ENCODE data around the gene ZNF664. TPM values are rescaled to one million over a fixed set of nuclear protein-coding genes. Genes with fewer than 3 reads are reported as not detected.

ZNF664 gene
- polyA plus RNA-seq, 1 experiment, result 66.6 TPM

DNA sequence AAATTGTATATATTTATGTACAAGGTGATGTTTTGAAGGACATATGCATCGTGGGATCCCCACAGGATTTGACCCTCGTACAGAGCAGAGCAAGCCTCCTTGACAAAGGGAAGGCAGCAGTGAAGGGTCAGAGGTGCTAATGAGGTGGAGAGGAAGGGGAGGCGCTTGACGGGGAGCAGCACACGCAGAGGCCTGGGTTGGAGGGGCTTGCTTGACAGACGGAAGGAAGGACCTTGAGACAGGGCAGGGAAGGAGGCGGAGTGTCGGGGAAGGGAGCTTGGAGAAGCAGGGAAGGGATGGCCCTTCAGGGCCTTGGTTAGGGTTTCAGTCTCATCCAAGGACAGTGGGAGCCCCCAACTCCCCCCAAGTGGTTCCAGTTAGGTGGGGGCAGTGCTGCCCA, 52.6 kb downstream of the ZNF664 start:
- H3K9me3 ChIP-seq (ENCODE audit: control insufficient read depth, insufficient read depth, low read length), result no peaks in the 10 kb centered on the region; the same call in 1 of the 2 replicates
- TF ChIP-seq, protein P1, sequence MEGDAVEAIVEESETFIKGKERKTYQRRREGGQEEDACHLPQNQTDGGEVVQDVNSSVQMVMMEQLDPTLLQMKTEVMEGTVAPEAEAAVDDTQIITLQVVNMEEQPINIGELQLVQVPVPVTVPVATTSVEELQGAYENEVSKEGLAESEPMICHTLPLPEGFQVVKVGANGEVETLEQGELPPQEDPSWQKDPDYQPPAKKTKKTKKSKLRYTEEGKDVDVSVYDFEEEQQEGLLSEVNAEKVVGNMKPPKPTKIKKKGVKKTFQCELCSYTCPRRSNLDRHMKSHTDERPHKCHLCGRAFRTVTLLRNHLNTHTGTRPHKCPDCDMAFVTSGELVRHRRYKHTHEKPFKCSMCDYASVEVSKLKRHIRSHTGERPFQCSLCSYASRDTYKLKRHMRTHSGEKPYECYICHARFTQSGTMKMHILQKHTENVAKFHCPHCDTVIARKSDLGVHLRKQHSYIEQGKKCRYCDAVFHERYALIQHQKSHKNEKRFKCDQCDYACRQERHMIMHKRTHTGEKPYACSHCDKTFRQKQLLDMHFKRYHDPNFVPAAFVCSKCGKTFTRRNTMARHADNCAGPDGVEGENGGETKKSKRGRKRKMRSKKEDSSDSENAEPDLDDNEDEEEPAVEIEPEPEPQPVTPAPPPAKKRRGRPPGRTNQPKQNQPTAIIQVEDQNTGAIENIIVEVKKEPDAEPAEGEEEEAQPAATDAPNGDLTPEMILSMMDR (IDR thresholded peaks at IDR 0.05; ENCODE audit: low read depth, low read length), result no peak
- H3K4me3 ChIP-seq (ENCODE audit: low read depth, low read length), result no peak overlapping the region
- DNase-seq (ENCODE audit: low read depth, low spot score), result no peak
- CTCF ChIA-PET, result interaction anchor here (0.6 to 0.9 kb wide), 2 partner anchors 11 to 12 kb away, joined by 3 to 8 read pairs; no protein-coding TSS in a partner anchor
- H3K27ac ChIP-seq (ENCODE audit: low read depth, low read length), result no peak overlapping the region
- POLR2A ChIA-PET, result no interaction called here
- H3K27me3 ChIP-seq (ENCODE audit: control insufficient read depth, insufficient read depth, low read length), result no peaks in the 10 kb centered on the region

DNA sequence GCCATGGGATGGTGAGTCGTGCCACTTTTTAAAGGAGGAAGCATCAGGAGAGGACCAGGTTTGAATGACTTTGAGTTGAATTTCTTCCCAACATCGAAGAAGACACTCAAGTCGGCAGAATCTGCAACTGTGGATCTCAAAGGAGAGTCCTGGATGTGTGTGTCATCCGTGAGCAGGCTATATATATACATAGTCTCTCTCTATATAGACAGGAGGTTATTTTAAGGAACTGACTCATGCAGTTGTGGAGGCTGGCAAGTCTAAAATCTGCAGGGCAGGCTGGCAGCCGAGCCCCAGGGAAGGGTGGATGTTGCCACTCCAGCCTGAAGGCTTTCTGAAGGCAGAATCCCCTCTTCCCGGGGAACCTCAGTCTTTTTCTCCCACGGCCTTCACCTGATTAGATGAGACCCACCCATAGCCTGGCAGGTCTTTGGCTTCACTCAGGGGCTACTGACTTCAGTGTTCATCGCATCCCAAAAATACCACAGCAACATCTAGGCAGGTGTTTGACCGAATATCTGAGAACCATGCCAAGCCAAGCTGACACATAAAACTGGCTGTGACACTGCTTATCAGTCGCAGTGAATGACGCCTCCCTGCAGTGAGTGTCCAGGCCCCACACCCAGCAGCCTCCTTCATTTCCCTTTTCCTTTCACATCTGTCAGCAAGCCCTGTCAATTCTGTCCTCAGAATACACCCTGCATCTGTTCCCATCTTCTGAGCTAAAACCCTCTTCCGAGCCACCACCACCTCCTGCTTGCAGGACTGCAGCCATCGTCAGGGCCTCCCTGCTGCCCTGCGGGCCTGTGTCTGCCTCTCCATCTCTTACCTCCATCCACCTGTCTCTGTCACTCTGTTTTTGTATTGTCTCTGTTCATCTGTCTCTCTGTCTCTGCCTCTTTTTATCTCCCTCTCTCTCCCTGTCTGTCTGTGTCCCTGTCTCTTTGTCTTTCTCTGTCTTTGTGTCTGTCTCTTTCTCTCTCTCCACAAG, 54.0 kb downstream of the ZNF664 start:
- CTCF ChIA-PET, result no interaction called here
- H3K9me3 ChIP-seq (ENCODE audit: control insufficient read depth, insufficient read depth, low read length), result no peaks in the 10 kb centered on the region; the same call in 1 of the 2 replicates
- POLR2A ChIA-PET, result no interaction called here

DNA sequence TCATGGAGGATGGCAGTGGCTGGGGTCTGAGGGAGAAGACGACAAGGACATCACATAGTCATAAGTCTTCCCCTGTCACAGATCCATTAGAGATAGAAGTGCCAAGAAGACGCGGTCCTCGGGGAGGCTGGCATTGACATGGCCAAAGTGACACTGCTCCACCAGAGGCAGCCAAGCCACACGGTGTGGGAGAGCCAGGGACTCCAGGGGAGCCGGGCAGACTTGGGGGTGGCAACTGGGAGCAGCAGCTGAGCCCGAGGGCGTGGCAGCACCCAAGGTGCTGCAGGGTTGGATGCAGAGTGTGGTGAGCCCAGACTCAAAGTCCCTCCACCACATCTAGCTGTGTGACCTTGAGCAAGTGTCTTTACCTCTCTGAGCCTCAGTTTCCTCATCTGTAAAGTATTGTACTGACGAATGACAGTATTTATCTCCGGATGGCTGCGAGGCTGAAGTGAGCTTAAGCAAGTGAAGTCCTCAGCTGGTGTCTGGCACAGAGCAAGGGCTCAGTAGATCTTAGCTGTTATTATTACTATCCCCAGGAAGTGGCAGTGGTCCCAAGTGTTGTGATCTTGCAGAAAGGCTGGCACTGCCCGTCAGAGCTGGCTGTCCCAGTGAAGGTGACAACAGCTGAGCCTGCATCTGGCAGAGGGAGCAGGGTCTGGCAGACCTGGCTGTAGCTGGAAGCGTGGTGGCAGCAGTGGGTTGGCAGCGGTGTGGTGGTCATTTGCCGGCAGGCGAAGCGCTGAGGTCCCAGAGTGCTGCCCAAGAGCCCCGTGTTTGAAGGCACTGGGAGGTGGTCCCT, 54.9 kb downstream of the ZNF664 start:
- Histone ChIP-seq H3K27ac (ENCODE audit: low read depth, low read length) (no peak overlapping the region), H3K27me3 (ENCODE audit: control insufficient read depth, insufficient read depth, low read length) (no peaks in the 10 kb centered on the region), H3K4me3 (ENCODE audit: low read depth, low read length) (no peak overlapping the region), H3K9me3 (ENCODE audit: control insufficient read depth, insufficient read depth, low read length) (no peaks in the 10 kb centered on the region; the same call in 1 of the 2 replicates)
- ChIA-PET POLR2A (no interaction called here), CTCF (interaction anchor here (1.0 kb wide), 1 partner anchor 294 kb away, joined by 3 read pairs; no protein-coding TSS in a partner anchor)
- DNase-seq (ENCODE audit: low read depth, low spot score), result no peak
- TF ChIP-seq, protein P1 (IDR thresholded peaks at IDR 0.05; ENCODE audit: low read depth, low read length), result no peak

More for the DNA sequence above, 54.0 kb downstream of the ZNF664 start:
- H3K4me3 ChIP-seq (ENCODE audit: low read depth, low read length), result no peak overlapping the region
- peak overlapping the region; percentile 21 for H3K27ac ChIP-seq (ENCODE audit: low read depth, low read length)
- DNase-seq (ENCODE audit: low read depth, low spot score), result no peak
- TF ChIP-seq, protein P1 (IDR thresholded peaks at IDR 0.05; ENCODE audit: low read depth, low read length), result no peak
- H3K27me3 ChIP-seq (ENCODE audit: control insufficient read depth, insufficient read depth, low read length), result no peaks in the 10 kb centered on the region

DNA sequence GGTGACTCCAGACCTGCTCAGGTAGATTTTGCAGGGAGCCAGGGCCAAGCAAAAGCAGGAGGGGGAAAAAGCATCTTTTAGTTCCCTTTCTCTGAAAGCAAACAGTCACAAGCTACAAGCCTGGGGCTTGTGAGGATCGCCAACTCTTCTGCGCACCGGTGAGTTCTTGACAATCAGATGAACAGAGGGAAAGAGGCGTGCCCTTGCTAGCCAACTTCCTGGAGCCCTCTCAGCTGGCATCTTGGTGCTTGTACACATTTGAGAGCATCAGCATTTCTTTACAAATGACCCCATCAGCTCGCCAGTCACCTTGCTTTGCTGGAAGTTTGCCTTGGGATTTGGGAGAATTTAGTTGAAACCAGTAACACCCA, 55.5 kb downstream of the ZNF664 start:
- Histone ChIP-seq H3K27me3 (ENCODE audit: control insufficient read depth, insufficient read depth, low read length) (no peaks in the 10 kb centered on the region), H3K4me3 (ENCODE audit: low read depth, low read length) (no peak overlapping the region), H3K9me3 (ENCODE audit: control insufficient read depth, insufficient read depth, low read length) (no peaks in the 10 kb centered on the region; the same call in 1 of the 2 replicates), H3K27ac (ENCODE audit: low read depth, low read length) (no peak overlapping the region)
- POLR2A ChIA-PET, result no interaction called here
- CTCF ChIA-PET, result interaction anchor here (1.0 kb wide), 1 partner anchor 293 kb away, joined by 3 read pairs; no protein-coding TSS in a partner anchor
- no peak for DNase-seq (ENCODE audit: low read depth, low spot score)
- TF ChIP-seq, protein P1 (IDR thresholded peaks at IDR 0.05; ENCODE audit: low read depth, low read length), result no peak

Measured in AG04450 (cell line).